KMS-11 (cell line): ENCODE measurements around the gene COL12A1.

ENCODE experiments used
- H2AFZ ChIP-seq: fragments of 200-600 bp; sonication (generic); 2 replicates; pipeline ENCODE4 v1.6.1; 2016; ENCODE audit warnings: antibody characterized with exemption, mixed run types, low read depth
- H3K27ac ChIP-seq: fragments of 200-600 bp; sonication (generic); 2 replicates; pipeline ENCODE4 v1.6.1; 2016; ENCODE audit warnings: mild to moderate bottlenecking, mixed run types
- H3K27me3 ChIP-seq: fragments of 200-600 bp; sonication (generic); 2 replicates; pipeline ENCODE4 v1.6.1; 2017; ENCODE audit warnings: mild to moderate bottlenecking, low read depth, mixed run types, moderate library complexity; ENCODE audit not compliant: insufficient read depth
- H3K36me3 ChIP-seq: fragments of 200-600 bp; sonication (generic); 2 replicates; pipeline ENCODE4 v1.6.1; 2017; ENCODE audit warnings: mild to moderate bottlenecking, mixed run types; ENCODE audit not compliant: insufficient read depth
- H3K4me1 ChIP-seq: fragments of 200-600 bp; sonication (generic); 2 replicates; pipeline ENCODE4 v1.6.1; 2016; ENCODE audit warnings: mild to moderate bottlenecking, low read depth, mixed run types; ENCODE audit not compliant: poor library complexity, severe bottlenecking
- H3K4me2 ChIP-seq: fragments of 200-600 bp; sonication (generic); 2 replicates; pipeline ENCODE4 v1.7.0; 2016; ENCODE audit warnings: mild to moderate bottlenecking, mixed run types
- H3K4me3 ChIP-seq: fragments of 200-600 bp; sonication (generic); IDR thresholded peaks from 2 replicates; pipeline ENCODE4 v1.6.1; 2017; ENCODE audit warnings: low read depth, low read length, mixed read lengths; ENCODE audit not compliant: insufficient read depth
- H3K79me2 ChIP-seq: fragments of 200-600 bp; sonication (generic); 2 replicates; pipeline ENCODE4 v1.6.1; 2016; ENCODE audit warnings: low read depth, mixed run types; ENCODE audit not compliant: insufficient read depth
- H3K9ac ChIP-seq: fragments of 200-600 bp; sonication (generic); 2 replicates; pipeline ENCODE4 v1.6.1; 2016; ENCODE audit warnings: mild to moderate bottlenecking, mixed run types
- H4K20me1 ChIP-seq: fragments of 200-600 bp; sonication (generic); 2 replicates; pipeline ENCODE4 v1.6.1; 2016; ENCODE audit warnings: mild to moderate bottlenecking, mixed run types; ENCODE audit not compliant: insufficient read depth
- CTCF ChIP-seq: fragments of 200-600 bp; sonication (generic); conservative IDR thresholded peaks from 2 replicates; pipeline ENCODE4 v1.6.1; 2017; ENCODE audit warnings: low read depth, mild to moderate bottlenecking, antibody characterized with exemption, low read length, moderate library complexity, mixed read lengths

The COL12A1 gene

GRCh38 chr6:75081921-75082320 lies 123.9 kb downstream of the COL12A1 start:
- TF ChIP-seq CTCF, result no peak
- Histone ChIP-seq H3K4me2 (no peak overlapping the region), H3K27ac (no peak overlapping the region)

GRCh38 chr6:75081047-75081446 lies 124.8 kb downstream of the COL12A1 start:
- H3K4me3 ChIP-seq, result no peak overlapping the region
- no peak overlapping the region for H3K9ac ChIP-seq
- H3K27me3 ChIP-seq, result no peaks in the 10 kb centered on the region
- H4K20me1 ChIP-seq, result no peaks in the 10 kb centered on the region
- no peak overlapping the region for H3K27ac ChIP-seq
- no peaks in the 10 kb centered on the region for H3K4me1 ChIP-seq
- H3K79me2 ChIP-seq, result no peaks in the 10 kb centered on the region
- TF ChIP-seq CTCF, result no peak
- H3K36me3 ChIP-seq, result no peaks in the 10 kb centered on the region
- H2AFZ ChIP-seq, result no peak overlapping the region
- no peak overlapping the region for H3K4me2 ChIP-seq

More at GRCh38 chr6:75081921-75082320, 123.9 kb downstream of the COL12A1 start:
- Histone ChIP-seq H3K9ac (no peak overlapping the region), H4K20me1 (no peaks in the 10 kb centered on the region), H3K4me1 (no peaks in the 10 kb centered on the region), H2AFZ (no peak overlapping the region), H3K79me2 (no peaks in the 10 kb centered on the region), H3K36me3 (no peaks in the 10 kb centered on the region), H3K4me3 (no peak overlapping the region), H3K27me3 (no peaks in the 10 kb centered on the region)

- Histone ChIP-seq H3K27ac (no peak overlapping the region), H3K4me3 (no peak overlapping the region), H3K4me1 (no peaks in the 10 kb centered on the region), H2AFZ (no peak overlapping the region), H3K9ac (no peak overlapping the region), H4K20me1 (no peaks in the 10 kb centered on the region), H3K27me3 (no peaks in the 10 kb centered on the region), H3K36me3 (no peaks in the 10 kb centered on the region), H3K79me2 (no peaks in the 10 kb centered on the region), H3K4me2 (no peak overlapping the region)
- no peak for TF ChIP-seq CTCF
Observed at GRCh38 chr6:75079589-75079988, 126.3 kb downstream of the COL12A1 start.

GRCh38 chr6:75077701-75078100 lies 128.2 kb downstream of the COL12A1 start:
- Histone ChIP-seq H2AFZ (no peak overlapping the region), H3K79me2 (no peaks in the 10 kb centered on the region), H3K27ac (no peak overlapping the region), H3K4me1 (no peaks in the 10 kb centered on the region), H3K4me3 (no peak overlapping the region), H3K27me3 (no peaks in the 10 kb centered on the region), H3K36me3 (no peaks in the 10 kb centered on the region), H4K20me1 (no peaks in the 10 kb centered on the region), H3K4me2 (no peak overlapping the region), H3K9ac (no peak overlapping the region)
- no peak for TF ChIP-seq CTCF
